ENCODE data around the gene PLA2G12A. TPM values are rescaled to one million over a fixed set of nuclear protein-coding genes. Genes with fewer than 3 reads are reported as not detected.

PLA2G12A gene
- 10 to 100 TPM; 30.0 to 32.7 TPM for total RNA-seq
- 10 to 100 TPM; 24.2 to 36.0 TPM for polyA plus RNA-seq
- long read RNA-seq, donor 1, full-length matches to known transcripts = 19 of 39 reads
- long read RNA-seq, donor 1, partial matches to known transcripts = 20 of 39 reads
- long read RNA-seq, donor 1, other reads (novel, unspliced or antisense) = 0 of 39 reads
- long read RNA-seq, donor 2, full-length matches to known transcripts = 6 of 6 reads
- long read RNA-seq, donor 2, partial matches to known transcripts = 0 of 6 reads
- long read RNA-seq, donor 2, other reads (novel, unspliced or antisense) = 0 of 6 reads
- long read RNA-seq, donor 3, full-length matches to known transcripts = 18 of 18 reads
- long read RNA-seq, donor 3, partial matches to known transcripts = 0 of 18 reads
- long read RNA-seq, donor 3, other reads (novel, unspliced or antisense) = 0 of 18 reads
- long read RNA-seq, donor 4, full-length matches to known transcripts = 3 of 3 reads
- long read RNA-seq, donor 4, partial matches to known transcripts = 0 of 3 reads
- long read RNA-seq, donor 4, other reads (novel, unspliced or antisense) = 0 of 3 reads
- long read RNA-seq, donor 5, full-length matches to known transcripts = 25 of 25 reads
- long read RNA-seq, donor 5, partial matches to known transcripts = 0 of 25 reads
- long read RNA-seq, donor 5, other reads (novel, unspliced or antisense) = 0 of 25 reads

DNA sequence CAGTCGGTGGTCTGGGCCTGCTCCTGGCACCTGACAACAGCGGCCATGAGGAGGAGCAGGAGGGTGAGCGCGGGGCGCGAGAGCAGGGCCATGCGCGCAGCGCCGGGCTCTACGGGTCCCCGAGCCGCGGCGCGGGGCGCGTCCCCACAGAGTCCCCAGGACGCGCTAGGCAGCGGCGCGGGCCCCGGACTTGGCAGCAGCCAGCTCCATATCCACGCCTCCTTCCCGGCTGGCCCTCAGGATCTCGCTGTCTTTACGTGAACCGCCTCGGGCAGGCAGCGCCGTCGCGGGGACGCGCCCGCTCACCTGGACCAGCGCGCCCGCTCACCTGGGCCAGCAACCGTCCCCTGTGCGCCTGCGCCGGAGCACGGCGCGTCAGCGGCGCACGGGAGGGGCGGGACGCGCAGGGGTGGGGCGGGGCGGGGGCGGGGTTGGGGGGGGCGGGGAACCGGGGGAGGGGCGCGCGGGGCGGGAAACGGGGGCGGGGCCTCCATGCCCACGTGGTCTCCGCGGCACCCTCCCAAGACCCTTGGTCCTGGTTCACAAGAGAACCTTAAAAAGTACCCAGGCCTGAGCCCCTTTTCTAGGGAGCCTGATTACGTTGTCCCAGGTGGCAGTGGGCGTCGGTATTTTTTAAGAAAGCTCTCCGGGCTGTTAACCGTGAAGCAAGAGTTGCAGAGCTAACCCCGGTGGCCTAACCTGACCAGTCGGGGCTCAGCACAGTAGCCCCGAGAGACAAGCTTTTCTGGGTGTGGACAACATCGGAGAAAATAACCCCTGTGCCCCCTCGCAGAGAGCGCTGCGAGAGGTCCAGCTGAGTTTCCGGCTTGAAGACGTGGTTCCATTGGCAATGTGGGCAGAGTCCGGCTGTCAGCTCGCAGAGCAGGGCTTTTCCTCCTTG lies at the start of gene PLA2G12A:
TSS of gene PLA2G12A (minus strand) at position 353 of the 901 bp plus-strand sequence. CDS start at position 92, 261 bp downstream.
- no peaks in the 10 kb centered on the region for H3K9me3 ChIP-seq (ENCODE audit: control insufficient read depth in 4 of 4, insufficient read depth in 3 of 4, low read length in 3 of 4)
- H3K36me3 ChIP-seq (ENCODE audit: control insufficient read depth in 4 of 4, insufficient read depth in 4 of 4, low read length in 4 of 4) = no peaks in the 10 kb centered on the region
- peaks cover 0 to 18% (median 0%) of the 10 kb centered on the region in 5 donors for H3K4me1 ChIP-seq (ENCODE audit: control insufficient read depth in 5 of 5, insufficient read depth in 5 of 5, low read length in 5 of 5)
- DNase-seq = peak; percentile 78 to 87 (median 87)
- 0 to 1% methylated on average over 43 to 83 of the region's 83 CpGs for WGBS, 2 donors
- TF ChIP-seq, protein P1, sequence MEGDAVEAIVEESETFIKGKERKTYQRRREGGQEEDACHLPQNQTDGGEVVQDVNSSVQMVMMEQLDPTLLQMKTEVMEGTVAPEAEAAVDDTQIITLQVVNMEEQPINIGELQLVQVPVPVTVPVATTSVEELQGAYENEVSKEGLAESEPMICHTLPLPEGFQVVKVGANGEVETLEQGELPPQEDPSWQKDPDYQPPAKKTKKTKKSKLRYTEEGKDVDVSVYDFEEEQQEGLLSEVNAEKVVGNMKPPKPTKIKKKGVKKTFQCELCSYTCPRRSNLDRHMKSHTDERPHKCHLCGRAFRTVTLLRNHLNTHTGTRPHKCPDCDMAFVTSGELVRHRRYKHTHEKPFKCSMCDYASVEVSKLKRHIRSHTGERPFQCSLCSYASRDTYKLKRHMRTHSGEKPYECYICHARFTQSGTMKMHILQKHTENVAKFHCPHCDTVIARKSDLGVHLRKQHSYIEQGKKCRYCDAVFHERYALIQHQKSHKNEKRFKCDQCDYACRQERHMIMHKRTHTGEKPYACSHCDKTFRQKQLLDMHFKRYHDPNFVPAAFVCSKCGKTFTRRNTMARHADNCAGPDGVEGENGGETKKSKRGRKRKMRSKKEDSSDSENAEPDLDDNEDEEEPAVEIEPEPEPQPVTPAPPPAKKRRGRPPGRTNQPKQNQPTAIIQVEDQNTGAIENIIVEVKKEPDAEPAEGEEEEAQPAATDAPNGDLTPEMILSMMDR (IDR thresholded peaks at IDR 0.05; ENCODE audit: control extremely low read depth, extremely low read depth) = no peak
- ATAC-seq (ENCODE audit: insufficient read depth, low FRiP score) = peak; percentile 95
- peak within 1 kb of the TSS; percentile 69 to 78 for H3K27ac ChIP-seq (ENCODE audit: low read depth in 1 of 2, low read length in 1 of 2)
- H3K27me3 ChIP-seq (ENCODE audit: control insufficient read depth in 3 of 3, insufficient read depth in 3 of 3, low read length in 2 of 3) = no peaks in the 10 kb centered on the region
- H3K9ac ChIP-seq (ENCODE audit: insufficient read depth in 1 of 2, low read length in 2 of 2) = peak within 1 kb of the TSS; percentile 75 to 82
- H3K4me3 ChIP-seq = peak within 1 kb of the TSS; percentile 88

DNA sequence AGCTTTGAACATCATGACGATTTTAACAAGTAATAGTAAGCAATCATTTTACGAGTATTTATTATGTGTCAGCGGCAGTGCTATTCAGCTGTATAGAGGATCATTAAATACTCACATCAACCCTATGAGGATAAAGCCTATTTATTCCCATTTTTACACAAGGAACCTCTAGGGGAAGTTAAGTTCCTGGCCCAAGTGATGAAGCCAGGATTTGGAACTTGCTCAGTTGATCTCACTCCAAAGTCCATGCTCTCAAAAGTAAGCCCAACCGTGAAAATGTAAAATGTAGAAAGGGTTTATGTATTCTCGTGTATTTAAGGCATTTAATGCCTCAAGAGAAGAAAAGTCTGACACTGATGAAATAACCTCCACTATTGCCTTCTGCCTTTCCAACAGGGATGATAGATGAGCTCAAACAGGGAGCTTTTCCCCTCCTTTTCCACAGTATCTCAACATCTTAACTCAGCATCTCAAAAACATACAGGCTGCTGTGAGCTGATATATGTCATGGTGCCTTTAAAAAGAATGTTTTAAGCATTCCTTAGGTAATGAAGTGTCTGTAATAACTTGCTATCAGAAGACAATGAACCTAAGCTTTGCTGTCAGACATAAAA lies 35.0 kb upstream of the PLA2G12A start:
- H3K9me3 ChIP-seq (ENCODE audit: control insufficient read depth in 4 of 4, insufficient read depth in 3 of 4, low read length in 3 of 4) = no peaks in the 10 kb centered on the region
- H3K36me3 ChIP-seq (ENCODE audit: control insufficient read depth in 4 of 4, insufficient read depth in 4 of 4, low read length in 4 of 4) = peaks cover 0 to 3% (median 0%) of the 10 kb centered on the region in 4 donors
- peak in 2 of 3 donors; percentile 9 to 43 for DNase-seq
- no peaks in the 10 kb centered on the region for H3K27me3 ChIP-seq (ENCODE audit: control insufficient read depth in 3 of 3, insufficient read depth in 3 of 3, low read length in 2 of 3)
- peaks cover 0 to 11% (median 0%) of the 10 kb centered on the region in 5 donors for H3K4me1 ChIP-seq (ENCODE audit: control insufficient read depth in 5 of 5, insufficient read depth in 5 of 5, low read length in 5 of 5)
- ATAC-seq (ENCODE audit: insufficient read depth, low FRiP score) = no peak
- H3K4me3 ChIP-seq = no peak overlapping the region
- WGBS, 2 donors = 70 to 84% methylated on average over 5 of the region's 5 CpGs
- TF ChIP-seq, protein P1 (IDR thresholded peaks at IDR 0.05; ENCODE audit: control extremely low read depth, extremely low read depth) = no peak
- no peak overlapping the region for H3K27ac ChIP-seq (ENCODE audit: low read depth in 1 of 2, low read length in 1 of 2)
- H3K9ac ChIP-seq (ENCODE audit: insufficient read depth in 1 of 2, low read length in 2 of 2) = no peak overlapping the region

DNA sequence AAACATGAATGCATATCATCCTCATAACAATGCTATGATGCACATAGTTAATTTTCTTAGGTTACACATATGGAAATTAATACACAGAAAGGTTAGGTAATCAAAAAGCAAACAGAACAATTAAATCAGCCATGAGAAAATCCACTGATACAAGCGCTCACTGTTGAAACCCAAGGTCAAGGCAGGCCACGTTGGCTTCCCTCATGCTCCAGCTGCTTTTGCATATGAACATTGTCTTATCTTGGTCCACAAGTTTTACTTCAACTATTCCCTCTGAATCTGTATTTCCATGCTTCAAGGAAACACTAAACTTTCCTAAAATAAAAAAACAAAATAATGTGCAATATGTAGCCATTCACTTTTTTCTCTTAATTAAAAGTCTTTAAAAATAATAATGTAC lies 34.5 kb upstream of the PLA2G12A start:
- no peaks in the 10 kb centered on the region for H3K27me3 ChIP-seq (ENCODE audit: control insufficient read depth in 3 of 3, insufficient read depth in 3 of 3, low read length in 2 of 3)
- H3K4me3 ChIP-seq = no peak overlapping the region
- H3K36me3 ChIP-seq (ENCODE audit: control insufficient read depth in 4 of 4, insufficient read depth in 4 of 4, low read length in 4 of 4) = peaks cover 0 to 3% (median 0%) of the 10 kb centered on the region in 4 donors
- H3K9ac ChIP-seq (ENCODE audit: insufficient read depth in 1 of 2, low read length in 2 of 2) = no peak overlapping the region
- 73 to 76% methylated on average over 2 of the region's 2 CpGs for WGBS, 2 donors
- TF ChIP-seq, protein P1 (IDR thresholded peaks at IDR 0.05; ENCODE audit: control extremely low read depth, extremely low read depth) = no peak
- peaks cover 0 to 11% (median 0%) of the 10 kb centered on the region in 5 donors for H3K4me1 ChIP-seq (ENCODE audit: control insufficient read depth in 5 of 5, insufficient read depth in 5 of 5, low read length in 5 of 5)
- DNase-seq (peak in 2 of 3 donors; percentile 10 to 47), ATAC-seq (ENCODE audit: insufficient read depth, low FRiP score) (no peak)
- H3K9me3 ChIP-seq (ENCODE audit: control insufficient read depth in 4 of 4, insufficient read depth in 3 of 4, low read length in 3 of 4) = no peaks in the 10 kb centered on the region
- no peak overlapping the region for H3K27ac ChIP-seq (ENCODE audit: low read depth in 1 of 2, low read length in 1 of 2)
